Ascending aorta (tissue), 2 donors: ENCODE measurements around the gene ABHD2. TPM values are rescaled to one million over a fixed set of nuclear protein-coding genes. Genes with fewer than 3 reads are reported as not detected.

ENCODE experiments used
- DNase-seq, 2 donors: peaks; one replicate each; pipeline ENCODE4 v3.0.0-alpha.2; 2019; ENCODE audit warnings: low spot score in 2 of 2
- H3K27ac ChIP-seq, 2 donors: fragments of 200-600 bp; sonication (generic); one replicate each; pipeline ENCODE4 v1.5.1; 2016 to 2017; ENCODE audit warnings: mild to moderate bottlenecking in 1 of 2
- H3K27me3 ChIP-seq: fragments of 200-600 bp; sonication (generic); one replicate; pipeline ENCODE4 v1.5.1; 2017
- H3K36me3 ChIP-seq, 2 donors: fragments of 200-600 bp; sonication (generic); one replicate each; pipeline ENCODE4 v1.5.1; 2016
- H3K4me1 ChIP-seq, 2 donors: fragments of 200-600 bp; sonication (generic); one replicate each; pipeline ENCODE4 v1.5.1; 2016 to 2017; ENCODE audit warnings: mild to moderate bottlenecking in 1 of 2
- H3K4me3 ChIP-seq, 2 donors: fragments of 200-600 bp; sonication (generic); one replicate each; pipeline ENCODE4 v1.5.1; 2016 to 2017; ENCODE audit warnings: mild to moderate bottlenecking in 1 of 2
- H3K9me3 ChIP-seq, 2 donors: fragments of 200-600 bp; sonication (generic); one replicate each; pipeline ENCODE4 v1.5.1; 2016
- CTCF ChIP-seq, 3 experiments: fragments of 200-600 bp in 2 of 3; fragments of 450-650 bp in 1 of 3; sonication (generic) in 2 of 3; IDR thresholded peaks; one replicate each; pipeline ENCODE4 v1.5.1; 2016 to 2019; ENCODE audit warnings: antibody characterized with exemption in 3 of 3, mild to moderate bottlenecking in 1 of 3, moderate library complexity in 1 of 3
- intact Hi-C: fragments of 100-400 bp; cut with DNase I; formaldehyde crosslinking; loops from one replicate; pipeline ENCODE4 v1.15.1; 2023
- total RNA-seq: library from RNA; depleted of rRNA; stranded (reverse); fragments of >200 nt; gene quantifications from one replicate; pipeline ENCODE4 v1.1.0, GENCODE V29; 2016

The ABHD2 gene
- total RNA-seq, 1 donor from 2014 or later, result 228 TPM

GRCh38 chr15:89206908-89207331 is 118.7 kb downstream of the ABHD2 start:
- peak in 1 of 2 donors; percentile 84 for DNase-seq
- no peaks in the 10 kb centered on the region for H3K27me3 ChIP-seq
- H3K4me3 ChIP-seq, result peak overlapping the region in 1 of 2 donors; percentile 47
- H3K36me3 ChIP-seq, result no peaks in the 10 kb centered on the region
- intact Hi-C loops, result loop anchor here (2.0 kb wide), 3 partner anchors 36 to 224 kb away; partner anchors contain the start of gene FANCI
- peak; percentile 81 to 99 (median 98) for TF ChIP-seq CTCF (IDR thresholded peaks at IDR 0.05)
- H3K27ac ChIP-seq, result no peak overlapping the region
- peaks cover 0 to 3% of the 10 kb centered on the region in 2 donors for H3K4me1 ChIP-seq
- no peaks in the 10 kb centered on the region for H3K9me3 ChIP-seq

- no peak overlapping the region for H3K27ac ChIP-seq
- intact Hi-C loops, result no loop called here
- no peaks in the 10 kb centered on the region for H3K36me3 ChIP-seq
- H3K9me3 ChIP-seq, result no peaks in the 10 kb centered on the region
- H3K4me1 ChIP-seq, result peaks cover 0 to 3% of the 10 kb centered on the region in 2 donors
- DNase-seq, result no peak
- no peak overlapping the region for H3K4me3 ChIP-seq
- TF ChIP-seq CTCF (IDR thresholded peaks at IDR 0.05), result no peak
- no peaks in the 10 kb centered on the region for H3K27me3 ChIP-seq
These were observed 120.0 kb downstream of the ABHD2 start for GRCh38 chr15:89208256-89208655.

- Histone ChIP-seq H3K36me3 (no peaks in the 10 kb centered on the region), H3K4me1 (peaks cover 0 to 3% of the 10 kb centered on the region in 2 donors), H3K9me3 (no peaks in the 10 kb centered on the region), H3K27me3 (no peaks in the 10 kb centered on the region), H3K27ac (no peak overlapping the region), H3K4me3 (no peak overlapping the region)
- intact Hi-C loops, result no loop called here
- TF ChIP-seq CTCF (IDR thresholded peaks at IDR 0.05), result no peak
- DNase-seq, result no peak
These were observed 120.8 kb downstream of the ABHD2 start for GRCh38 chr15:89209057-89209456.

- no peak for TF ChIP-seq CTCF (IDR thresholded peaks at IDR 0.05)
- Histone ChIP-seq H3K4me1 (peaks cover 0 to 3% of the 10 kb centered on the region in 2 donors), H3K27me3 (no peaks in the 10 kb centered on the region), H3K27ac (no peak overlapping the region), H3K9me3 (no peaks in the 10 kb centered on the region), H3K4me3 (no peak overlapping the region), H3K36me3 (no peaks in the 10 kb centered on the region)
- DNase-seq, result no peak
- intact Hi-C loops, result no loop called here
These were observed 123.5 kb downstream of the ABHD2 start for GRCh38 chr15:89211678-89212170.

GRCh38 chr15:89215627-89216026 is 127.4 kb downstream of the ABHD2 start:
- H3K27me3 ChIP-seq, result no peaks in the 10 kb centered on the region
- intact Hi-C loops, result no loop called here
- TF ChIP-seq CTCF (IDR thresholded peaks at IDR 0.05), result no peak

GRCh38 chr15:89217031-89217430 is 128.8 kb downstream of the ABHD2 start:
- intact Hi-C loops, result no loop called here

More at GRCh38 chr15:89215627-89216026, 127.4 kb downstream of the ABHD2 start:
- DNase-seq, result no peak
- no peak overlapping the region for H3K4me3 ChIP-seq
- no peaks in the 10 kb centered on the region for H3K9me3 ChIP-seq
- no peaks in the 10 kb centered on the region for H3K4me1 ChIP-seq
- no peaks in the 10 kb centered on the region for H3K36me3 ChIP-seq
- H3K27ac ChIP-seq, result no peak overlapping the region

More at GRCh38 chr15:89217031-89217430, 128.8 kb downstream of the ABHD2 start:
- no peaks in the 10 kb centered on the region for H3K27me3 ChIP-seq
- no peaks in the 10 kb centered on the region for H3K4me1 ChIP-seq
- no peaks in the 10 kb centered on the region for H3K36me3 ChIP-seq
- no peak for DNase-seq
- no peaks in the 10 kb centered on the region for H3K9me3 ChIP-seq
- H3K4me3 ChIP-seq, result no peak overlapping the region
- no peak for TF ChIP-seq CTCF (IDR thresholded peaks at IDR 0.05)
- no peak overlapping the region for H3K27ac ChIP-seq
